ENCODE measurements around the gene SOX6.
"Not testable (repeated sequence)": the region's sequence is repeated elsewhere in the genome, so short reads cannot be mapped to it uniquely, and the experiment has no call there.

The SOX6 gene

DNA sequence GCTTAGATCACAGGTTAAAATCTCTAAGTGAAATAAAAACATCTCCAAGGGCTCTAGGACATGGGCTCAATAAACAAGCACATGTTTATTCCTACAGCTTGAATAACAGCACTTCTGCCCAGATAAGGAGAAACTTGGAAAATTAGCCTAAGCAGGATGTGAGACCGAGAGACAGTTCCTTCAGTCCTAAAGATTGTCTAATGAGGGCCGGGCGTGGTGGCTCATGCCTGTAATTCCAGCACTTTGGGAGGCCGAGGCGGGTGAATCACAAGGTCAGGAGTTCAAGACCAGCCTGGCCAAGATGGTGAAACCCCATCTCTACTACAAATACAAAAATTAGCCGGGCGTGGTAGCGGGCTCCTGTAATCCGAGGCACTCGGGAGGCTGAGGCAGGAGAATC is 327.2 kb downstream of the SOX6 start:
- DNase-seq = not testable (repeated sequence)

- no peak for DNase-seq
These were observed 327.9 kb downstream of the SOX6 start for GRCh38 chr11:16028419-16028818.

- no peak for DNase-seq
These were observed 328.7 kb downstream of the SOX6 start for GRCh38 chr11:16027621-16028020.

DNA sequence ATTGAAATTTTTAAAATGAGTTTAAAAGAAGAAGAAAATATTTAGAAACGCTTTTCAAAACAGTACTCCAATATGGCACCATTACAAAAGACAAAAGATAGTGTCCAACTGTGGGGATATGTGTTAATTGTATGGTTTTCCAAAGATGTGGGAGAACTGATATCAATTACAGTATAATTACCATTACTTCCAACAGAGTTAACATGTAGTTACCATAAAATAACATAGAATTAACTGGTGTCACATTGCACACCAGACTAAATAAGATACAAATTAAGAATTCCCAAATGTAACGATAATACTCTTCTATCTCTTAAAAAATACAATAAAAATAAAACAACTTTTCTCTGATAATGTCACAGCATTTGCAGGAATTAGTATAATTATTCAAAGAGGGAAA is 329.5 kb downstream of the SOX6 start:
- no peak for DNase-seq

GRCh38 chr11:16018931-16019330 is 337.4 kb downstream of the SOX6 start:
- no peak for DNase-seq

GRCh38 chr11:16016468-16016829 is 339.9 kb downstream of the SOX6 start:
- DNase-seq = no peak

GRCh38 chr11:16015741-16016467 is 340.4 kb downstream of the SOX6 start:
- no peak for DNase-seq

DNA sequence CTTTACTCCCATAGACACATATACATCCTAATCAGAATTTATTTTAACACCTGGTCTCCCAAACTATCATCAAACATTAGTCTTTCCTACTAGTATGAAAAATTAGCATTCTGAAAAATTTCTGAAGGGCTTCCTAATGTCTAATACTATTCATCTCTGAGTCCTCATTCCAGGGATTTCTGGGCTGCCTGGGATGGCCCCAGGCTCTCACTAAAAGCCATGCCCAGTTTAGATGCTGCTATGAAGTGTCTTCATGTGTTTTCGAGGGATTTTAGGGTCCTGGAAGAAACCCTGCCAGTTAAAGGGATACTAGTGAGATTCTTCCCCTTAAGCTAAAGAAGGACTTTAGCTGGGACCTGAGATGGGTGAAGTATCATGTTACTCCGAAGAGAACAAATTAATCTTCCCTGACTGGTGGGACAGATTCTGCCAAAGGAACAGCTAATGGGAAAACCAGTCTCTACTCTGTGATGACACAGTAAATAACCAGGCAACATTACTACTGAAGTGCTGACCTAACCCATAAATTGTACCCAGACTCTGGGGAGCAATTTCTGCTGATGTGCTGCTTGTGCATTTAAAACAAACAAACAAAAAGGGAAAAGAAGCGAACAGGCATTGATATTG is 342.6 kb downstream of the SOX6 start:
- no peak for DNase-seq

GRCh38 chr11:16013242-16013641 is 343.1 kb downstream of the SOX6 start:
- no peak for DNase-seq

DNA sequence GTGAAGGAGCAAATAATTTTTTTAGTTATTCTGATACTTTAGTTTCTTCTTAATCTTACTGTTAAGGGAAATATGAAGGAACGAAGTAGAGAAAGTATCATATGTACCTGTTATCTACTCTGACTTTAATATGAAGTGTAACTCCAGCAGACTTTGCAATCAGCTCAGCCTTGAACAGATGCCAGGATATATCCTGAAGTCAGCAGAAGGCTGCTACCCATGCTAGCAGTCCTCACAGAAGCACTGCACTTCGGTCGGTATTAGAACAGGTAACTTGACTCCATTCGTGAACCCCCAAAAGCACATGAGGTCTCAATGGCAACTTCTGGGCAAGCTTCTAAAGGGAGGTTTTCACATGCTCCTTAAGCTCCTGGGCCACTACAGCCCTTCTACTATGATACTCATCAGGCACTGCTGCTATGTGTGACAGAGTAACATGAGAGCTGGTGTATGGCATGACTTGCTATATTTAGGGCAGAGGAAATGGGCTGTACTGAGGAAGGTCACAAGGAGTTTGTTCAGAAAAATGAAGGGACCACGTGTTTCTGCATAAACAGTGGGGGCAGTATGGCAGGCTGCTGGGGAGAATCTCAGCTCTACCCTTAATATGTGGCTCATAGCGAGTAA is 344.1 kb downstream of the SOX6 start:
- DNase-seq = no peak

DNA sequence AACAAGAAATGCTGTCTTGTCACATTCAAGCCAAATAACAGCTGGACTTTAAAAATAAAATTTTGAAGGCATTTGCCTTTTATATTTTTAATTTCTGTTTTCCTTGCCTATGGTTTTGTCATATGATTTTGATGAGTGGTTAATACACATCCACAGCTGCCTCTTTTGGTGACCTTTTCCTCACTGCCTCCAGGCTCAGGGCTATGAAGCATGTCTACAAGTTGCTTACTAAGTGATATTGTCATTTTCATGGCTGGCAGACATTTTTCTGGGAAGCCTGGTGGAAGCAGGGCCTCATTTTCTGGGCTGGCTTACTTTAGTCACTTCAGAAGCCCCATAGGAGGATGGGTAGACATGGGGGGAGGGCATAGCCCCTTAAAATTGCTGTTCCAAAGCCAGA is 344.9 kb downstream of the SOX6 start:
- no peak for DNase-seq

- DNase-seq = no peak
These were observed 347.3 kb downstream of the SOX6 start for GRCh38 chr11:16009021-16009420.

DNA sequence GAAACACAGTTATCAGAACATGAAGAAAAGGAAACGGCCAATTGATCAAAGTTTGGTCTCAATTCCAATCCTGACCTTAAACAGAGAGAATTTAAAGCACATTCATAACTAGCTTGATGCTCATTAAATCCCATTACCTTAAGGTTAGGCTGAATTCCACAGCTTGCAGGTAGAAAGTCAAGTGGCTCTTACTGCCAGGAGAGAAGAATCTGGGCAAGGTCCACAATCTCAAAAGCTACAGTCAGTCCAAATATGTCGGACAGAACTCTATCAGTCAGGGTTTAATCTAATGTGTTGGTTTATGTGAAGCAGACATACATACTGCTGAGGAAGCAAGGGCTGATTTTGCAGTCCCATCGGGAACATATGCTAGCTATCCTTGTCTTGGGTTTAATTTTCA is 348.8 kb downstream of the SOX6 start:
- DNase-seq = no peak

DNA sequence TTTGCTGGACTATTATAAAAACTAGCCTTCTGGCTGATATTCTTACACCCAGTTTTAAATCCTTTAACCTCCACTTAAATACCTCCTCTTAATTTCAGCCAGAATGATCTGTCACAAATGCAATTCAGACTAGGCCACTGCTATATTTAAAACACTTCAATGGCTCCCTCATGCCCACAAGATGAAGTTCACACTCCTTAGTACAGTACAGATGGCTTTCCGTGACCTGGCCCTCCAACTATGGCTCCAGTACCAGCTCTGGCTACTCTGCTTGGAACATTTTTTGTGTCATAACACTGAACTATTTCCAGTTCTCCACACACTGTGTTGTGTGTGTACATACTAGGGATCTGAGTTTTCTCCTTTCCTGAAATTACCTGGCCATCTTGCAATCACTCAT is 353.4 kb downstream of the SOX6 start:
- no peak for DNase-seq

DNA sequence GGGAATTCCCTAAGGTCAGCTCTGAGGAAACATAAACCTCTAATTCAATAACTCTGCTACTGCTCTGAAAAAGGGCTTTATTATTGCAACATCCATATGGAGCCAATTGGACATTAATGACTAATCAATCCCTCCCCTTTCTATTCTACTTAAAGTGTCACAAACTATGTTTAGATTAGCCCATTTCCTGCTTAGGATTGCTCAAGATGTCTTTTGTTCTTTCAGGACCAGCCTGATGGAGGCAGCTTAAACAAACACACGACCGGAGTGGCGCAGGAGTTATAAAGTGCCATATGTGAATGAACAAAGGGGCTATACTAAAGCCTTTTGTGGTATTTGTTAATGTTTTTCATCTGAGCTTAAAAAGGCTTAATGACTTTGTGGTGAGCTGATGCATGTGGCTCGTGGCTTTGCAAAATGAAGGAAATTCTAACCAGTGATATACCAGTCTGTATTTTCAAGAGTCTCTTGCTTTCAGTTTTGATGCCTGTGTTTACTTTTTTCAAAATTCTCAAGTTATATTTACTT is 354.4 kb downstream of the SOX6 start:
- DNase-seq = no peak

DNA sequence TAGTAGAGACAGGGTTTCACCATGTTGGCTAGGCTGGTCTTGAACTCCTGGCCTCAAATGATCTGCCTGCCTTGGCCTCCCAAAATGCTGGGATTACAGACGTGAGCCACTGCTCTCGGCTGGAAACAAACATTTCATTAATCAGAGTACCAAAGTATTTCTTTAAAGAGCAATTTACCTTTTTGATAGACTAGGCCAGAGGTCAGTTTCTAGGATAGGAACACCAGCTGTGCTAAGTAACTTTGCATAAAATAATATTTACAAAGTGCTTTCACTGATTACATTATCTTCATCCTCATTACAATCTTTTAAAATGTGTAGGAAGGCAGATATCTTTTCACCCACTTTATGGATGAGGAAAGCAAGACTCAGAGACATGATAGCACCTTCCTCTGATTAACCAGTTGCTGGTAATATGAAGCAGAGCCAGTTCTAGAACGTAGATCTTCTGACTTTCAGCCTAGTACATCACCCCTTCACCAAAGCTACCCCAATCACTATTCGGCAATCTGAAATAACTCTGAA is 355.2 kb downstream of the SOX6 start:
- no peak for DNase-seq

- no peak for DNase-seq
These were observed 356.3 kb downstream of the SOX6 start for GRCh38 chr11:16000065-16000464.

- DNase-seq = no peak
These were observed 363.0 kb downstream of the SOX6 start for GRCh38 chr11:15993345-15993744.

- no peak for DNase-seq
These were observed 365.1 kb downstream of the SOX6 start for GRCh38 chr11:15991215-15991614.

- DNase-seq = no peak
These were observed 366.7 kb downstream of the SOX6 start for GRCh38 chr11:15989685-15990084.

- DNase-seq = no peak
These were observed 367.6 kb downstream of the SOX6 start for GRCh38 chr11:15988693-15989231.

DNA sequence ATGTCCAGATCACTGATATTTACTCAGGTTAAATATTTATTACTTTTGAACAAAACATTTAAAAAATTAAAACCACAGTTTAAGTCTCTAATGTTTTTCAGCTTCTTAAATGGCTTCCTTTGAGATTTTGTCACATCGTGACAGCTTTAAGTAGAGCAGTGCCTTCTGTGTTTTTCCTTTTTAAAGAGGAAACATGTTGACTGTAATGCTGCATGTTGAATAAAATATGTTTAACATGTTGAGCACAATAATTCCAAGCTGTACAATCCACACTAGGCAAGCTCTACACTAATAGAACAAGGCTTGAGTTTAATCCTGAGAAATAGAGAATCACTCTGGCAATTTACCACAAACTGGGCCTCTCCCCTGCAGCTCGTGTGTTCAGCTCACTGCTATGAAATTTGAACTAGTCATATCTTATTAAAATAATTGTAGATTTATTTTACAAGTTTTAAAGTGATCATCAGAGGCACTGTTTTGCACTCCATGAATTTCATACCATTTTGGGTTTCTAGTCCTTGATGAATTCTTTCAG is 368.3 kb downstream of the SOX6 start:
- no peak for DNase-seq

DNA sequence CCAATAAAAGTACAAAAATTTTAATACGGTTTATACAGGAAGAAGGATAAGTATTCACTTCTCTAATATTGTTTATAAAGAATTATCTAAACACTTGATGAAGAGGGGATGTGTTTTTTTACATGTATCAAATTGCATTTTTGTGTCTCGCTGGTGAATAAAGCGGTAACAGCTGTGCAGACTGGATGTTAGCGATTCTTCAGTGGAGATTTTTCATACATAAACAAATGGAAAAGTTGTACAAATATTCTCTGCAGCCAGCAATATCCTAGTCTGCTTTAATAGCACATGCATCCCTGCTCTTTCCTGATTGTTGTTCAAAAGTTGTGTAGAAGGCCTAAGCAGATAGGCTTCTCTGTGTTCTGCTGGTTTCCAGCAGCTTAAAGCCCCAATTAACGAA is 369.3 kb downstream of the SOX6 start:
- no peak for DNase-seq

GRCh38 chr11:15985860-15986139 is 370.5 kb downstream of the SOX6 start:
- DNase-seq = no peak
